Progenitor cell of endocrine pancreas (in vitro differentiated cells): ENCODE measurements around the gene MGAT5. TPM values are rescaled to one million over a fixed set of nuclear protein-coding genes. Genes with fewer than 3 reads are reported as not detected.

Experiments used
- DNase-seq: peaks from one replicate; pipeline ENCODE4 v3.0.0; 2021; ENCODE audit warnings: low spot score; ENCODE audit not compliant: unreplicated experiment
- H3K27ac Mint-ChIP-seq: 2 replicates; pipeline ENCODE4 v1.8.0; 2021; ENCODE audit warnings: mild to moderate bottlenecking, moderate library complexity, mixed read lengths
- H3K27me3 Mint-ChIP-seq: 2 replicates; pipeline ENCODE4 v1.8.0; 2021; ENCODE audit warnings: mixed read lengths
- H3K36me3 Mint-ChIP-seq: 2 replicates; pipeline ENCODE4 v1.8.0; 2022; ENCODE audit warnings: mixed read lengths; ENCODE audit not compliant: insufficient read depth
- H3K4me1 Mint-ChIP-seq: 2 replicates; pipeline ENCODE4 v1.8.0; 2021; ENCODE audit warnings: low read depth, mixed read lengths
- H3K4me3 Mint-ChIP-seq: 2 replicates; pipeline ENCODE4 v1.8.0; 2021; ENCODE audit warnings: low read depth, mild to moderate bottlenecking, moderate library complexity, mixed read lengths
- H3K9me3 Mint-ChIP-seq: 2 replicates; pipeline ENCODE4 v1.8.0; 2021; ENCODE audit warnings: low read depth, mixed read lengths
- total RNA-seq: library from RNA; stranded (reverse); gene quantifications from 2 replicates; pipeline ENCODE4 v1.2.1, GENCODE V29; 2021
- TF ChIP-seq, protein P1 (sequence below): fragments of 200-600 bp; sonication (generic); IDR thresholded peaks from one replicate; pipeline ENCODE4 v1.5.0; 2021; ENCODE audit warnings: antibody characterized with exemption, mild to moderate bottlenecking; ENCODE audit not compliant: unreplicated experiment

MGAT5 gene
- total RNA-seq, 1 donor from 2014 or later = 110 TPM

DNA sequence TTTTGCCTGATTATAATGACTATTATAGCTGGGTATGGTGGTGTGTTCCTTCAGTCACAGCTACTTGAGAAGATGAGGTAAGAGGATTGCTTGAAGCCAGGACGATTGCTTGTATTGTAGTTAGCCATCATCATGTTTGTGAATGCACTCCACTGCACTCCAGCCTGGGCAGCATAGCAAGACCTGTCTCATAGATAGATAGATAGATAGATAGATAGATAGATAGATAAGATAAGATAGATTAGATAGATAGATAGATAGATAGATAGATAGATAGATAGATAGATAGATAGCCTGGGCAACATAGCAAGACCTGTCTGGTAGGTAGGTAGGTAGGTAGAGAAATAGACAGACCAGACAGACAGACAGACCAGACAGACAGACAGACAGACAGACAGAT, 127.3 kb downstream of the MGAT5 start:
- H3K27ac Mint-ChIP-seq = no peak overlapping the region
- H3K36me3 Mint-ChIP-seq = peaks cover 8% of the 10 kb centered on the region
- H3K4me3 Mint-ChIP-seq = no peak overlapping the region
- no peaks in the 10 kb centered on the region for H3K9me3 Mint-ChIP-seq
- DNase-seq = no peak
- H3K27me3 Mint-ChIP-seq = no peaks in the 10 kb centered on the region
- no peaks in the 10 kb centered on the region for H3K4me1 Mint-ChIP-seq
- TF ChIP-seq, protein P1, sequence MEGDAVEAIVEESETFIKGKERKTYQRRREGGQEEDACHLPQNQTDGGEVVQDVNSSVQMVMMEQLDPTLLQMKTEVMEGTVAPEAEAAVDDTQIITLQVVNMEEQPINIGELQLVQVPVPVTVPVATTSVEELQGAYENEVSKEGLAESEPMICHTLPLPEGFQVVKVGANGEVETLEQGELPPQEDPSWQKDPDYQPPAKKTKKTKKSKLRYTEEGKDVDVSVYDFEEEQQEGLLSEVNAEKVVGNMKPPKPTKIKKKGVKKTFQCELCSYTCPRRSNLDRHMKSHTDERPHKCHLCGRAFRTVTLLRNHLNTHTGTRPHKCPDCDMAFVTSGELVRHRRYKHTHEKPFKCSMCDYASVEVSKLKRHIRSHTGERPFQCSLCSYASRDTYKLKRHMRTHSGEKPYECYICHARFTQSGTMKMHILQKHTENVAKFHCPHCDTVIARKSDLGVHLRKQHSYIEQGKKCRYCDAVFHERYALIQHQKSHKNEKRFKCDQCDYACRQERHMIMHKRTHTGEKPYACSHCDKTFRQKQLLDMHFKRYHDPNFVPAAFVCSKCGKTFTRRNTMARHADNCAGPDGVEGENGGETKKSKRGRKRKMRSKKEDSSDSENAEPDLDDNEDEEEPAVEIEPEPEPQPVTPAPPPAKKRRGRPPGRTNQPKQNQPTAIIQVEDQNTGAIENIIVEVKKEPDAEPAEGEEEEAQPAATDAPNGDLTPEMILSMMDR = no peak

DNA sequence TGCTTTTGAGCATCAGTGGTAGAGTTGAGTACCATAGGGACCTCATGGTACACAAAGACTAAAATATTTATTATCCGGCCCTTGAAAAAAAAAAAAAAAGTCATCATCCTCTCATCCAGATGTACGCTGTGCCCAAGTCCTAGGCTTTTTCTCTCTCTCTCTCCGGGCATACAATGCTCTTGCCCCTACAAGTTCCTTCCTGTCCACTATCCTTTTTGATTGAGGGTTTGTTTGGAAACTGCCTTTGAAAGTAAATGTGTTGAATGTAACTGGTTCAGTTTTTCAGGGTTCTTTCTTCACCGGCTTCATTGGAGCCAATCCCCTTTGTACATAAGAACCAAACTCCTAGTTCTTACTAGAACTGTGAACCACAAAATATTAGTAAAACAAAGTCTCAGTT, 130.3 kb downstream of the MGAT5 start:
- no peak for DNase-seq
- no peaks in the 10 kb centered on the region for H3K9me3 Mint-ChIP-seq

DNA sequence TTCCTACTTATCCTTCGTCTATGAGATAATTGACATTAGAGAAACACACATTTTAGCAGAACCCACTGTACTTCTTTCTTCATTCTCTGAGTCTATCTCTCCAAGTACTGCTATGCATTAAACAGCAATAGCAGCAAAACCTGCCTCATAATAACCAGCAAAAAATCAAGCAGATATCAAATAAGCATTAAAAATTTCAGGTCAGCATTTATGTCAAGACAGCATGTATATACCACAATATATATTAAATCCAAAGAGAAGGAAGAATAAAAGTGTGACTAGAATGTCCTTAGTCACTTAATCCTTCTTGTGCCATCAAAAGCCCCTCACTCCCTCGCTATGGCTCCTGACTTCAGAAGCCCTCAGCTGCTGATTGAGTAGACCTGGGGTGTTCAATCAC, 131.3 kb downstream of the MGAT5 start:
- Mint-ChIP-seq H3K4me3 (no peak overlapping the region), H3K27me3 (no peaks in the 10 kb centered on the region), H3K4me1 (no peaks in the 10 kb centered on the region), H3K36me3 (peaks cover 5% of the 10 kb centered on the region), H3K9me3 (no peaks in the 10 kb centered on the region), H3K27ac (no peak overlapping the region)
- TF ChIP-seq, protein P1 = no peak
- no peak for DNase-seq

More for the DNA sequence above, 130.3 kb downstream of the MGAT5 start:
- Mint-ChIP-seq H3K27ac (no peak overlapping the region), H3K4me3 (no peak overlapping the region), H3K4me1 (no peaks in the 10 kb centered on the region), H3K27me3 (no peaks in the 10 kb centered on the region), H3K36me3 (peaks cover 5% of the 10 kb centered on the region)
- TF ChIP-seq, protein P1 = no peak

DNA sequence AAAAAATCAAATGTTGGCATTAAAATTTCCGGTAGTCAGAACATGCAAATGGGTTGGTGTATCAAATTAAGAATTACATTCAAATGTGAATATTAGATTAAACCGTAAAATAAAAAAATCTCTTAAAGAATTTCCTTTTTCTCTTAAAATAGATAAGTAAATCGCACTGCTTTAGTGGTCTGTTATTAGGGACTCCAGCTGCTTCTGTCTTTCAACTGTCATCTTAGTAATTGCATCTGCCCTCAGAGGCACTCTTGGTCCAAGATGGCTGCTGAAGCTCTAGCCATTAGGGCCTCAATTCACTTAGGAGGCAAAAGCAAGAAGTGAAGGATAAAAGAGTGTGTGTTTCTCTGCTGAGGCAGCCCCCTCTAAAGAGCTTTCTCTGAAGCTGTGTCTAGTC, 132.4 kb downstream of the MGAT5 start:
- Mint-ChIP-seq H3K9me3 (no peaks in the 10 kb centered on the region), H3K27ac (no peak overlapping the region), H3K4me1 (no peaks in the 10 kb centered on the region), H3K36me3 (peaks cover 5% of the 10 kb centered on the region), H3K27me3 (no peaks in the 10 kb centered on the region), H3K4me3 (no peak overlapping the region)
- no peak for DNase-seq
- TF ChIP-seq, protein P1 = no peak

DNA sequence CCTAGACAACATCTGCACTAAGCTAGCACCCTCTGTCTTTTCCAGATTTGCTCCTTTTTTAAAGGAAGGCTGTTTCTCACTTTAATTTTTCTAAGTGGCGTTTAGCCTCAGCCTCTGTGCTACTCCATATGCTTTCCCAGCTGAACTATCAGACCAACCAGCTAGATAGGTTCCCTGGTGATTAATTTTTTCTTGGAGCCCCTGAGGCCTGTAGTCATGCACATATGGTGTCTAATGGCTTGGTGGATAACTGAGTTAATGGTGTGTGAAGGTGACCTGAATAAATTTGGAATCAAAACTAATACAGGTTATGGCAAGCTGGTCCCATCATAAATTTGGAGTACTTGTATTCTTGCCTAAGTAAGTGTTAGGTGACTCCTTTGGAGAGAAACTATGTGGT, 135.5 kb downstream of the MGAT5 start:
- Mint-ChIP-seq H3K27ac (no peak overlapping the region), H3K4me1 (no peaks in the 10 kb centered on the region), H3K36me3 (peaks cover 5% of the 10 kb centered on the region), H3K27me3 (no peaks in the 10 kb centered on the region), H3K9me3 (no peaks in the 10 kb centered on the region), H3K4me3 (no peak overlapping the region)
- TF ChIP-seq, protein P1 = no peak
- no peak for DNase-seq
